DMS 273 treated with DMSO at 0.1 percent for 48 hours (cell line): Measurements from ENCODE around the gene DCAF12L2.
"Not testable (repeated sequence)": the region's sequence is repeated elsewhere in the genome, so short reads cannot be mapped to it uniquely, and the experiment has no call there.

Experiments
- DNase-seq: peaks from one replicate; lab custom pipeline; 2025; lab: John Stamatoyannopoulos, UW

DCAF12L2 gene

GRCh38 chrX:126165721-126166461, at the start of gene DCAF12L2:
Gene DCAF12L2, minus strand, starts transcription at chrX:126166289. Its CDS starts 365 bp downstream, at chrX:126165924.
- DNase-seq, result no peak

GRCh38 chrX:126190888-126191287, 24.8 kb upstream of the DCAF12L2 start:
- DNase-seq, result not testable (repeated sequence)

DNA sequence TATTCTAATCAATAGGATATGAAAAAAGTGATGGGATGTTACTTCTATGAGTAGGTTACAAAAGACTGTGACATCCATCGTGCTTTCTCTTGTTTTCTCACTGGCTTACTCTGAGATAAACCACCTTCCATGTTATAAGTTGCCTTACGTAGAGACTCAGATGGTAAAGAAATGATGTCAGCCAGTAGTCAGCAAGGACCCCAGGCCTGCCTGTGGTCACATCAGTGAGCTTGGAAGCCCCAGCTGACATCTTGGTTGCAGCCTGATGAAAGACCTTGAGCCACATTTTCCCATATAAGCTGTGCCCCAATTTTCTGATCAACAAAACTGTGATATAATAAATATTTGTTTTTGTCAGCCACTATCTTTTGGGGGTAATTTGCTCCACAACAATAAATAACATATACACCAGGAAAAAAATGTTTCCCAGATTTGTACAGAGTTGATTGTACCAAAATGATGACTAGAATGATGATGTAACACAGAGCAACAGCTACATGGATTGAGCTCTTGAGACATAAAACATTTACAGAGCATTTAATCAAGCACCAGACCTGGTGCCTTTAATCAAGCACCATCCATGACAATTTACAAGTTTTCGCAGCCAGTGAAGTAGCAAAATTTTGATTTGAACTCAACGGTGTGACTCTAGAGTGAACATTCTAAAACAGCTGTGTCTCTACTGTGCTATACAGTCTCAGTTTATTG, 11.2 kb upstream of the DCAF12L2 start:
- DNase-seq, result no peak

GRCh38 chrX:126170720-126171119, 4.6 kb upstream of the DCAF12L2 start:
- DNase-seq, result no peak

- no peak for DNase-seq
Measured at GRCh38 chrX:126167560-126167959, 1.5 kb upstream of the DCAF12L2 start.

DNA sequence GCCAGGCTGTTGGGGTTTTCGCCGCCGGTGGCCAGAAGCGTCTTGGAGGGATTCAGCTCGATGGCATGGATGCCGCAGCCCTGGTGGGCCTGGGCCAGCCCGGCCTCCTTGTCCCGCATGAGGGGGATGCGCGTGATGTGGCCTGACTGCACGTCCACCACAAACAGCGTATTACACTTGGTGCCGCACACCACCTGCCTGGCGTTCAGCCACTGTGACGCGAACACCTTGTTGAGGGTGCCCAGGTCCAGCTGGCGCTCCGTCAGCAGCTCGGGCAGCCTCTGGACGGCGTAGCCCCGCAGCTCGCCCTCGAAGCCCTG, 728 bp downstream of the DCAF12L2 start:
- no peak for DNase-seq

- no peak for DNase-seq
Measured at GRCh38 chrX:126164689-126165400, 1.2 kb downstream of the DCAF12L2 start.

- no peak for DNase-seq
Measured at GRCh38 chrX:126164226-126164625, 1.9 kb downstream of the DCAF12L2 start.

DNA sequence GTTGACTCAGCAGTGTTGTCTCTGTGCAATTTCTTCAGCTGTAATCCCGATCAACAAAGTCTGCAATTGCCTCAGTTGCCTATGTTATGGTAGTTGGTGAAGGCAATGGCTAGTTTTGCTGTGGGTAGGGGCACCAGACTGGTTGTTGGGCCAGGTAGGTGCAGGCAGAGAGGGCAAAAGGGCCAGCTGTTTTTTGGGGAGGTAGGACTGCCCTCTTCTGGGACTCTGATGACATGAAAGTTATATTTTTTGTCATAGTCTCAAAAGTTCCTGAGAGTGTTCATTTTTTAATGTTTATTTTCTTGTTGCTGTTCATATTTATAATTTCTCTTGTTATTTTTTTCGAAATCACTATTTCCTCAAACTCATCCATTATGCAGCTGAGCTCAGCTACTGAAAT, 25.1 kb downstream of the DCAF12L2 start:
- DNase-seq, result no peak

DNA sequence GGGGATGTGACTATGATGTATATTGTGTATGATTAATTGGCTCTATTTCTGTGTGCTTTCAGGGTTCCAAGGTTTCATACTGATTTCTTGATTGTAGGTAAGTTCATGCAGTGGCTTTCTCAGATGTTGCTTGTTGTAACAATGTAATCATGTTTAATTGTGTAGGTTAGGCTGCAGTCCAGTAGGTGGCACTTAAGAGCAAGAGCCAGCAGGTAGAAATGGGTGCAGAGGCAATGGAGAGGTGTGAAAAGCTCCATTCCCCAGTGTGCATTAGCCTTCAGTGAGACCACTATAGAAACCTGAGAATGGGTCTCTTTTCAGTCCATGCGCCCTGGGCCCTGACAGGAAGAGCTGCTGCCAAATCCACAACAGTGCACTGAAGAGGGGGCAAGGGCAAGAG, 28.2 kb downstream of the DCAF12L2 start:
- DNase-seq, result no peak

- DNase-seq, result no peak
Measured at GRCh38 chrX:126124721-126125120, 41.4 kb downstream of the DCAF12L2 start.
